Activated T-cell treated with anti-CD3 and anti-CD28 coated beads, Interleukin-2, amount 50 U/mL, for 48 hours (primary cell): ENCODE results near the gene STEAP2.

Experiments
- DNase-seq, 2 experiments: peaks; one replicate each; pipeline ENCODE4 v3.0.0-alpha.2; 2020

The STEAP2 gene

GRCh38 chr7:90276033-90276728, 64.6 kb downstream of the STEAP2 start:
- no peak for DNase-seq
